Measurements from ENCODE around the gene MAP3K14. TPM values are rescaled to one million over a fixed set of nuclear protein-coding genes. Genes with fewer than 3 reads are reported as not detected.
A peak's percentile ranks its signal among the peaks of the same experiment; 100 is the strongest.

MAP3K14 gene
- total and polyA plus RNA-seq, 2 experiments from 2014 or later, result 2.3 to 3.0 TPM

DNA sequence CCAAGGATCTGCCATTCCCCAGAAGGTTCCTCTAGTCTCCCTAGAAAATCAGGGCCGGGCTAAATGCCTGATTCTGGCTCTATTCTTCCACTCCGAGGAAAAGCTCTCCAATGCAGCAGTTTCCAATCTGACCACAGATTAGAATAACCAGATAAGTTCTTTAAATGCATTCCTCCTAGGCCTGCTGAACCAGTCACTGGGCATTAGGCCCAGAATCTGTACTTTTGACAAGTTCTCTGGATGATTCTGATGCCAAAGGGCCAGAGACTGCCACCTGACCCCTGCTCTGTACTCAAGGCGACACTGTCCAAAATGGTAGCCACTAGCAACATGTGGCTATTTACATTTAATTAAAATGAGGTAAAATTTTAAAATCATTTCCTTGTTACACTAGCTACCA lies 22.3 kb downstream of the MAP3K14 start:
- DNase-seq (ENCODE audit: low spot score), result no peak
- no peak for TF ChIP-seq EZH2phosphoT487 (IDR thresholded peaks at IDR 0.05; ENCODE audit: low read depth, severe bottlenecking, unreplicated experiment)
- no peak for TF ChIP-seq EZH2 (IDR thresholded peaks at IDR 0.05; ENCODE audit: borderline replicate concordance)
- TF ChIP-seq, protein P1, sequence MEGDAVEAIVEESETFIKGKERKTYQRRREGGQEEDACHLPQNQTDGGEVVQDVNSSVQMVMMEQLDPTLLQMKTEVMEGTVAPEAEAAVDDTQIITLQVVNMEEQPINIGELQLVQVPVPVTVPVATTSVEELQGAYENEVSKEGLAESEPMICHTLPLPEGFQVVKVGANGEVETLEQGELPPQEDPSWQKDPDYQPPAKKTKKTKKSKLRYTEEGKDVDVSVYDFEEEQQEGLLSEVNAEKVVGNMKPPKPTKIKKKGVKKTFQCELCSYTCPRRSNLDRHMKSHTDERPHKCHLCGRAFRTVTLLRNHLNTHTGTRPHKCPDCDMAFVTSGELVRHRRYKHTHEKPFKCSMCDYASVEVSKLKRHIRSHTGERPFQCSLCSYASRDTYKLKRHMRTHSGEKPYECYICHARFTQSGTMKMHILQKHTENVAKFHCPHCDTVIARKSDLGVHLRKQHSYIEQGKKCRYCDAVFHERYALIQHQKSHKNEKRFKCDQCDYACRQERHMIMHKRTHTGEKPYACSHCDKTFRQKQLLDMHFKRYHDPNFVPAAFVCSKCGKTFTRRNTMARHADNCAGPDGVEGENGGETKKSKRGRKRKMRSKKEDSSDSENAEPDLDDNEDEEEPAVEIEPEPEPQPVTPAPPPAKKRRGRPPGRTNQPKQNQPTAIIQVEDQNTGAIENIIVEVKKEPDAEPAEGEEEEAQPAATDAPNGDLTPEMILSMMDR (IDR thresholded peaks at IDR 0.05; ENCODE audit: poor library complexity), result no peak
- no peaks in the 10 kb centered on the region for H3K9me2 ChIP-seq (replicated peaks; ENCODE audit: insufficient read depth)
- peaks cover 6% of the 10 kb centered on the region for H4K20me1 ChIP-seq (ENCODE audit: insufficient read depth, poor library complexity, severe bottlenecking)
- no peaks in the 10 kb centered on the region for H3K9me3 ChIP-seq (ENCODE audit: low read depth)
- no peak overlapping the region for H3K4me2 ChIP-seq
- H3K4me1 ChIP-seq (ENCODE audit: insufficient read depth), result peaks cover 45% of the 10 kb centered on the region
- H3K27ac ChIP-seq, result peak overlapping the region; percentile 60
- H3K4me3 ChIP-seq, result no peak overlapping the region
- H3K36me3 ChIP-seq (replicated peaks; ENCODE audit: insufficient read depth, low read depth), result no peaks in the 10 kb centered on the region
- 76% methylated on average over 3 of the region's 3 CpGs for WGBS (ENCODE audit: low lambda C conversion rate, missing lambda C conversion rate)
- no peak overlapping the region for H2AFZ ChIP-seq
- peaks cover 56% of the 10 kb centered on the region for H3K79me2 ChIP-seq
- no peaks in the 10 kb centered on the region for H3K27me3 ChIP-seq

DNA sequence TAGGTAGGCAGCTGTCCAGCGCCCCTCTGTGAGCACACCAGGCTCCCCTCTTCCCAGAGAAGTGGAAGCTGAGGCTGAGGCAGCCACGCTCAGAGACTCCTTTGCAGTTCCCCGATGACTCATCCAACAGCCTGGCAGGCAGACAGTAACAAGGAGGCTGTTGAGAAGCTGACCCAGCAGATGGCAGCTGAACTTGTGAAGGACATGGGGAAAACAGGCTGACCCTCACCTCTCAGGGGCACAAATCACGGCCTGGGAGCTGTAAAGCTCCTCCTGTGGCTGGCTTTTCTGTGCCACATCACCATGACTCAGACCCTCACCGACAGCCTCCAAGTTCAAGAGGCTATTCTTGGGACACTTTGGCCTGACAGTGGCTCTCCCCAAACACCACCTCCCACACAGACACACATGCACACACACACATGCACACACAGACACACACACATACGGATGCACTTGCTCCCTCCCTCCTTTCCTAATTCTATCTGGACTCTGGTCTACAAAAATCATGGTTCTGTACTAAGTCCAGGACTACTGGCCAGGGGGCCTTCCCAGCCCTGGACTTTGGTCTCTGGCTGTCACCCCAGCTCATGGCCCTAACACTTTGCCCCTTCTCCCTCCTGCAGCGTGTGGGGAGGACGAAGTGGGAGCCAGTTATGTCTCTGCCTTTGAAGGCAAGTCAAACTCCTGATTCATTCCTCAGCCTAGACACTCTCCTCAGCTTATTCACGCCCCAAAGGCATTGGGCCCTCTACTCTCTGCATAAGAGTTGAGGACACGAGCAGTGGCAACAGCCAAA lies 23.2 kb downstream of the MAP3K14 start:
- no peak overlapping the region for H3K4me3 ChIP-seq
- peaks cover 39% of the 10 kb centered on the region for H3K4me1 ChIP-seq (ENCODE audit: insufficient read depth)
- H3K36me3 ChIP-seq (replicated peaks; ENCODE audit: insufficient read depth, low read depth), result no peaks in the 10 kb centered on the region
- no peaks in the 10 kb centered on the region for H3K9me3 ChIP-seq (ENCODE audit: low read depth)
- DNase-seq (ENCODE audit: low spot score), result peak; percentile 87
- 52% methylated on average over 10 of the region's 10 CpGs for WGBS (ENCODE audit: low lambda C conversion rate, missing lambda C conversion rate)
- TF ChIP-seq EZH2 (IDR thresholded peaks at IDR 0.05; ENCODE audit: borderline replicate concordance), result no peak
- TF ChIP-seq EZH2phosphoT487 (IDR thresholded peaks at IDR 0.05; ENCODE audit: low read depth, severe bottlenecking, unreplicated experiment), result no peak
- H3K27ac ChIP-seq, result peak overlapping the region; percentile 60
- no peak overlapping the region for H2AFZ ChIP-seq
- H3K4me2 ChIP-seq, result peak overlapping the region; percentile 23
- peaks cover 54% of the 10 kb centered on the region for H3K79me2 ChIP-seq
- no peaks in the 10 kb centered on the region for H3K27me3 ChIP-seq
- no peaks in the 10 kb centered on the region for H3K9me2 ChIP-seq (replicated peaks; ENCODE audit: insufficient read depth)
- H4K20me1 ChIP-seq (ENCODE audit: insufficient read depth, poor library complexity, severe bottlenecking), result peaks cover 6% of the 10 kb centered on the region

DNA sequence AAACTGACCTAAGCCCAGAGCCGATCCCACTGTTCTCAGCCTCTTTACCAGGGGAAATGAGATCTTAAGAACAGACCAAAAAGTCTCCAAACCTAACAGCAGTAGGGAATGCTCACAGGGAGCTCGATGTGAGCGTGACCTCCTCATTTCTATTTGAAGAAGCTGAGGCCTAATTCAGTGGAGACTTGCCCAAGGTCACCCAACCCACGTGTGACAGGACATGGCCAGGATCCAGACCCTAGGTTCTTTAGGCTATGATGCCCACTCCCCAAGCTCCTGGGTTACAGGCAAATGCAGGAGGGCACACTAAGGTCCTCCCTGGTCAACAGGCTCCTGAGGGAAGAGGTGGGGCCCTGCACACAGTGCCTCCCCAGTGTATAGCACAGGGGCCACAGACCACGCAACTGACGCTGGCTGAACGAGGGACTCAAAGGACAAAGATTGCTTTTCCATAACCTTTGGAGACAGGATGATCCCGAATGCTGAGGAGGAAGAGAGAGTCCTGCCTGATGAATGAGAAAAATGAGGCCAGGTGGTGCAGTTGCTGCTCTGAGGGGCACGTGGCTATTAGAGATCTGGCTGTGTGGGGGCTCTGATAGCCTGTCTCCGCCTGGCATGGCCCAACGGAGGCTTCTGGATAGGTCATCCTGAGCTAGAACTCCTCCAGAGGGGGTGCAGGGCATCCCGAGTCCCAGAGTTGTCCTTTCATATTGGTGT lies 24.0 kb downstream of the MAP3K14 start:
- DNase-seq (ENCODE audit: low spot score), result no peak
- WGBS (ENCODE audit: low lambda C conversion rate, missing lambda C conversion rate), result 91% methylated on average over 12 of the region's 12 CpGs
- no peaks in the 10 kb centered on the region for H3K27me3 ChIP-seq
- H3K36me3 ChIP-seq (replicated peaks; ENCODE audit: insufficient read depth, low read depth), result no peaks in the 10 kb centered on the region
- H3K27ac ChIP-seq, result peak overlapping the region; percentile 60
- H3K4me2 ChIP-seq, result no peak overlapping the region
- no peaks in the 10 kb centered on the region for H3K9me3 ChIP-seq (ENCODE audit: low read depth)
- no peak overlapping the region for H2AFZ ChIP-seq
- H3K79me2 ChIP-seq, result peaks cover 48% of the 10 kb centered on the region
- TF ChIP-seq, protein P1 (IDR thresholded peaks at IDR 0.05; ENCODE audit: poor library complexity), result no peak
- TF ChIP-seq EZH2 (IDR thresholded peaks at IDR 0.05; ENCODE audit: borderline replicate concordance) (no peak), EZH2phosphoT487 (IDR thresholded peaks at IDR 0.05; ENCODE audit: low read depth, severe bottlenecking, unreplicated experiment) (no peak)
- H3K4me1 ChIP-seq (ENCODE audit: insufficient read depth), result peaks cover 45% of the 10 kb centered on the region
- no peak overlapping the region for H3K4me3 ChIP-seq
- no peaks in the 10 kb centered on the region for H3K9me2 ChIP-seq (replicated peaks; ENCODE audit: insufficient read depth)
- peaks cover 6% of the 10 kb centered on the region for H4K20me1 ChIP-seq (ENCODE audit: insufficient read depth, poor library complexity, severe bottlenecking)
